Vagina (tissue), 2 donors: ENCODE results near the gene TBC1D21. TPM values are rescaled to one million over a fixed set of nuclear protein-coding genes. Genes with fewer than 3 reads are reported as not detected.

ENCODE experiments used
- DNase-seq, 2 donors: peaks; one replicate each; pipeline ENCODE4 v3.0.0-alpha.2; 2017; ENCODE audit errors: extremely low spot score in 2 of 2
- H3K27ac ChIP-seq: fragments of 200-600 bp; sonication (generic); one replicate; pipeline ENCODE4 v1.5.1; 2019
- H3K27me3 ChIP-seq: fragments of 200-600 bp; sonication (generic); one replicate; pipeline ENCODE4 v1.5.1; 2019
- H3K36me3 ChIP-seq, 2 donors: fragments of 200-600 bp; sonication (generic); one replicate each; pipeline ENCODE4 v1.5.1; 2017 to 2019
- H3K4me1 ChIP-seq: fragments of 200-600 bp; sonication (generic); one replicate; pipeline ENCODE4 v1.5.1; 2019
- H3K4me3 ChIP-seq, 2 donors: fragments of 200-600 bp; sonication (generic); 1 replicate in 1 of 2; 2 replicates in 1 of 2; pipeline ENCODE4 v1.5.1; 2016 to 2019
- H3K9me3 ChIP-seq: fragments of 200-600 bp; sonication (generic); one replicate; pipeline ENCODE4 v1.5.1; 2019
- CTCF ChIP-seq, 3 experiments: fragments of 450-650 bp in 2 of 3; fragments of 200-600 bp in 1 of 3; sonication (generic) in 1 of 3; IDR thresholded peaks; one replicate each; pipeline ENCODE4 v1.5.1; 2017 to 2019; ENCODE audit warnings: antibody characterized with exemption in 3 of 3, mild to moderate bottlenecking in 2 of 3, moderate library complexity in 2 of 3
- POLR2A ChIP-seq, 2 donors: fragments of 450-650 bp; IDR thresholded peaks; one replicate each; pipeline ENCODE4 v1.6.1; 2017; ENCODE audit warnings: antibody characterized with exemption in 2 of 2, mild to moderate bottlenecking in 2 of 2, moderate library complexity in 2 of 2
- POLR2AphosphoS5 ChIP-seq, 2 donors: sonication (generic); formaldehyde crosslinking; IDR thresholded peaks; one replicate each; pipeline ENCODE4 v1.9.0; 2017; ENCODE audit warnings: antibody characterized with exemption in 2 of 2, mild to moderate bottlenecking in 2 of 2, low read depth in 1 of 2; ENCODE audit not compliant: insufficient read depth in 1 of 2
- intact Hi-C: fragments of 100-400 bp; cut with DNase I; formaldehyde crosslinking; loops from one replicate; pipeline ENCODE4 v1.15.1; 2023
- total RNA-seq: library from RNA; depleted of rRNA; stranded (reverse); fragments of >200 nt; gene quantifications from one replicate; pipeline ENCODE4 v1.2.3, GENCODE V29; 2016

Gene TBC1D21
- total RNA-seq, 1 donor from 2014 or later = not detected

- Histone ChIP-seq H3K4me1 (no peaks in the 10 kb centered on the region), H3K27me3 (no peaks in the 10 kb centered on the region), H3K4me3 (no peak overlapping the region), H3K36me3 (no peaks in the 10 kb centered on the region), H3K27ac (no peak overlapping the region), H3K9me3 (no peaks in the 10 kb centered on the region)
- intact Hi-C loops = no loop called here
- TF ChIP-seq POLR2A (IDR thresholded peaks at IDR 0.05) = no peak
- peak in 2 of 3 experiments; percentile 42 to 54 for TF ChIP-seq CTCF (IDR thresholded peaks at IDR 0.05)
- DNase-seq = no peak
Measured at GRCh38 chr15:73897441-73898261, 24.3 kb downstream of the TBC1D21 start.

- Histone ChIP-seq H3K4me3 (no peak overlapping the region), H3K9me3 (no peaks in the 10 kb centered on the region), H3K27ac (no peak overlapping the region), H3K27me3 (no peaks in the 10 kb centered on the region), H3K36me3 (no peaks in the 10 kb centered on the region), H3K4me1 (no peaks in the 10 kb centered on the region)
- no peak for TF ChIP-seq CTCF (IDR thresholded peaks at IDR 0.05)
- intact Hi-C loops = loop anchor here (10.0 kb wide), 1 partner anchor 65 kb away; no protein-coding TSS in a partner anchor
- DNase-seq = no peak
Measured at GRCh38 chr15:73899197-73900094, 26.1 kb downstream of the TBC1D21 start.

- intact Hi-C loops = loop anchor here (10.0 kb wide), 1 partner anchor 65 kb away; no protein-coding TSS in a partner anchor
- Histone ChIP-seq H3K4me3 (no peak overlapping the region), H3K27ac (no peak overlapping the region), H3K4me1 (no peaks in the 10 kb centered on the region), H3K27me3 (no peaks in the 10 kb centered on the region), H3K36me3 (no peaks in the 10 kb centered on the region), H3K9me3 (no peaks in the 10 kb centered on the region)
- TF ChIP-seq POLR2AphosphoS5 (IDR thresholded peaks at IDR 0.05; ENCODE audit: insufficient read depth in 1 of 2, low read depth in 1 of 2) (no peak), CTCF (IDR thresholded peaks at IDR 0.05) (no peak), POLR2A (IDR thresholded peaks at IDR 0.05) (no peak)
- no peak for DNase-seq
Measured at GRCh38 chr15:73900095-73900712, 26.8 kb downstream of the TBC1D21 start.

GRCh38 chr15:73901126-73901810 is 27.9 kb downstream of the TBC1D21 start:
- Histone ChIP-seq H3K4me3 (no peak overlapping the region), H3K9me3 (no peaks in the 10 kb centered on the region), H3K36me3 (no peaks in the 10 kb centered on the region), H3K27me3 (no peaks in the 10 kb centered on the region), H3K4me1 (no peaks in the 10 kb centered on the region), H3K27ac (no peak overlapping the region)
- no peak for DNase-seq
- TF ChIP-seq CTCF (IDR thresholded peaks at IDR 0.05) = no peak
- no peak for TF ChIP-seq POLR2A (IDR thresholded peaks at IDR 0.05)
- TF ChIP-seq POLR2AphosphoS5 (IDR thresholded peaks at IDR 0.05; ENCODE audit: insufficient read depth in 1 of 2, low read depth in 1 of 2) = no peak
- intact Hi-C loops = loop anchor here (10.0 kb wide), 1 partner anchor 64 kb away; no protein-coding TSS in a partner anchor
